IMR-90 (cell line): ENCODE measurements around the gene NTM. TPM values are rescaled to one million over a fixed set of nuclear protein-coding genes. Genes with fewer than 3 reads are reported as not detected.

Experiments
- ATAC-seq: fragments of 200-7000 bp; cut with Tn5 transposase; 2 replicates; pipeline ENCODE4 v1.9.1; 2020; ENCODE audit warnings: low read depth, mild to moderate bottlenecking, moderate library complexity
- BruUV-seq: library from RNA; stranded (reverse); fragments of 400-500 nt; replicated peaks from 2 replicates; lab custom pipeline; 2021; lab: Mats Ljungman, UMichigan
- CTCF ChIA-PET: fragments of 300-600 bp; formaldehyde crosslinking; extraction: SDS; loops from one replicate; lab custom pipeline; 2021; ENCODE audit warnings: antibody characterized with exemption; lab: Yijun Ruan, JAX
- POLR2A ChIA-PET: fragments of 300-600 bp; sonication (Branson Sonifier 250); formaldehyde crosslinking; loops from one replicate; lab custom pipeline; 2022; ENCODE audit warnings: antibody characterized with exemption; ENCODE audit not compliant: unreplicated experiment; lab: Charles Lee
- DNase-seq: peaks from one replicate; pipeline ENCODE4 v3.0.0; 2013
- H2AFZ ChIP-seq: replicated peaks from 2 replicates; pipeline ENCODE3; 2013; ENCODE audit warnings: low read length, mild to moderate bottlenecking; ENCODE audit not compliant: poor library complexity
- H2AK5ac ChIP-seq: 2 replicates; pipeline ENCODE4 v1.6.1; 2013; ENCODE audit warnings: low read depth, low read length, inconsistent platforms
- H2AK9ac ChIP-seq: replicated peaks from 2 replicates; pipeline ENCODE3; 2013; ENCODE audit warnings: mild to moderate bottlenecking, low read depth, low read length, moderate library complexity; ENCODE audit not compliant: poor library complexity
- H2BK120ac ChIP-seq: 2 replicates; pipeline ENCODE4 v1.6.1; 2013; ENCODE audit warnings: low read depth, low read length, inconsistent platforms
- H2BK15ac ChIP-seq: 3 replicates; pipeline ENCODE4 v1.6.1; 2013; ENCODE audit warnings: low read depth, low read length, inconsistent platforms
- H2BK20ac ChIP-seq: 2 replicates; pipeline ENCODE4 v1.6.1; 2013; ENCODE audit warnings: low read depth, mild to moderate bottlenecking, inconsistent platforms, low read length, moderate library complexity
- H2BK5ac ChIP-seq: 2 replicates; pipeline ENCODE4 v1.6.1; 2013; ENCODE audit warnings: mild to moderate bottlenecking, low read depth, low read length, inconsistent platforms; ENCODE audit not compliant: poor library complexity, severe bottlenecking
- H3K14ac ChIP-seq: replicated peaks from 2 replicates; pipeline ENCODE4 v1.6.1; 2013; ENCODE audit warnings: low read depth, low read length, inconsistent platforms
- H3K18ac ChIP-seq: 2 replicates; pipeline ENCODE4 v1.6.1; 2013; ENCODE audit warnings: low read depth, low read length, control low read depth
- H3K23ac ChIP-seq: 2 replicates; pipeline ENCODE4 v1.6.1; 2013; ENCODE audit warnings: low read depth, low read length, inconsistent platforms
- H3K27ac ChIP-seq: 2 replicates; pipeline ENCODE4 v1.5.1; 2013; ENCODE audit warnings: mild to moderate bottlenecking, control low read depth, low read length; ENCODE audit not compliant: insufficient read depth
- H3K27me3 ChIP-seq: 2 replicates; pipeline ENCODE4 v1.6.1; 2013; ENCODE audit warnings: low read length; ENCODE audit not compliant: control insufficient read depth, insufficient read depth
- H3K36me3 ChIP-seq: 2 replicates; pipeline ENCODE4 v1.6.1; 2013; ENCODE audit warnings: low read length, mixed read lengths; ENCODE audit not compliant: control insufficient read depth, insufficient read depth
- H3K4ac ChIP-seq: 2 replicates; pipeline ENCODE4 v1.6.1; 2013; ENCODE audit warnings: low read depth, low read length, inconsistent platforms
- H3K4me1 ChIP-seq: 2 replicates; pipeline ENCODE4 v1.6.1; 2013; ENCODE audit warnings: low read length, mixed read lengths; ENCODE audit not compliant: control insufficient read depth, insufficient read depth
- H3K4me2 ChIP-seq: 2 replicates; pipeline ENCODE4 v1.6.1; 2013; ENCODE audit warnings: low read depth, mild to moderate bottlenecking, control low read depth, low read length, moderate library complexity
- H3K4me3 ChIP-seq: 2 replicates; pipeline ENCODE4 v1.5.1; 2013; ENCODE audit warnings: low read depth, mild to moderate bottlenecking, control low read depth, low read length, moderate library complexity; ENCODE audit not compliant: insufficient read depth
- H3K56ac ChIP-seq: 2 replicates; pipeline ENCODE4 v1.6.1; 2013; ENCODE audit warnings: low read length, inconsistent platforms; ENCODE audit not compliant: insufficient read depth; ENCODE audit errors: extremely low read depth
- H3K79me1 ChIP-seq, 2 experiments: 2 replicates each; pipeline ENCODE4 v1.6.1; 2013; ENCODE audit warnings: low read length in 2 of 2, inconsistent platforms in 1 of 2, low read depth in 1 of 2
- H3K9ac ChIP-seq: 2 replicates; pipeline ENCODE4 v1.6.1; 2013; ENCODE audit warnings: low read depth, low read length, control low read depth
- H3K9me1 ChIP-seq: 2 replicates; pipeline ENCODE4 v1.6.1; 2013; ENCODE audit warnings: low read length, inconsistent platforms; ENCODE audit not compliant: insufficient read depth
- H3K9me3 ChIP-seq: 2 replicates; pipeline ENCODE4 v1.6.1; 2013; ENCODE audit warnings: low read length; ENCODE audit not compliant: control insufficient read depth, insufficient read depth
- H4K20me1 ChIP-seq: 2 replicates; pipeline ENCODE4 v1.6.1; 2013; ENCODE audit warnings: low read length, inconsistent platforms; ENCODE audit not compliant: insufficient read depth
- H4K5ac ChIP-seq: 2 replicates; pipeline ENCODE4 v1.6.1; 2013; ENCODE audit warnings: mild to moderate bottlenecking, low read depth, low read length, control low read depth
- H4K8ac ChIP-seq, 2 experiments: 2 replicates each; pipeline ENCODE4 v1.6.1; 2013; ENCODE audit warnings: low read depth in 2 of 2, low read length in 2 of 2, control low read depth in 1 of 2, inconsistent platforms in 1 of 2
- H4K91ac ChIP-seq: 2 replicates; pipeline ENCODE4 v1.6.1; 2013; ENCODE audit warnings: low read depth, low read length, inconsistent platforms; ENCODE audit not compliant: insufficient read depth
- BHLHE40 ChIP-seq: fragments of 150-350 bp; IDR thresholded peaks from 2 replicates; pipeline ENCODE4 v1.6.1; 2016; ENCODE audit warnings: mild to moderate bottlenecking, low read depth, low read length
- CEBPB ChIP-seq: IDR thresholded peaks from 2 replicates; pipeline ENCODE4 v1.6.1; 2012; ENCODE audit warnings: low read depth, low read length, improper control_type of control experiment
- CHD1 ChIP-seq: IDR thresholded peaks from 2 replicates; pipeline ENCODE4 v1.6.1; 2012; ENCODE audit warnings: low read depth, low read length, improper control_type of control experiment
- FOS ChIP-seq: fragments of 150-350 bp; IDR thresholded peaks from 2 replicates; pipeline ENCODE4 v1.6.1; 2016; ENCODE audit warnings: low read depth, low read length
- MAFK ChIP-seq: IDR thresholded peaks from 2 replicates; pipeline ENCODE4 v1.6.1; 2012; ENCODE audit warnings: low read depth, low read length, improper control_type of control experiment
- MAZ ChIP-seq: IDR thresholded peaks from 2 replicates; pipeline ENCODE4 v1.6.1; 2012; ENCODE audit warnings: low read depth, mild to moderate bottlenecking, low read length, improper control_type of control experiment, moderate library complexity, borderline replicate concordance
- MXI1 ChIP-seq: IDR thresholded peaks from 2 replicates; pipeline ENCODE4 v1.6.1; 2012; ENCODE audit warnings: low read depth, mild to moderate bottlenecking, low read length, moderate library complexity, borderline replicate concordance
- NFE2L2 ChIP-seq: fragments of 150-350 bp; IDR thresholded peaks from 2 replicates; pipeline ENCODE4 v1.6.1; 2016; ENCODE audit warnings: low read depth, mild to moderate bottlenecking, low read length
- POLR2A ChIP-seq: IDR thresholded peaks from 2 replicates; pipeline ENCODE4 v1.6.1; 2012; ENCODE audit warnings: mild to moderate bottlenecking, low read depth, low read length
- RAD21 ChIP-seq: IDR thresholded peaks from 2 replicates; pipeline ENCODE4 v1.6.1; 2012; ENCODE audit warnings: low read length, improper control_type of control experiment
- RCOR1 ChIP-seq: IDR thresholded peaks from 2 replicates; pipeline ENCODE4 v1.6.1; 2012; ENCODE audit warnings: mild to moderate bottlenecking, low read length, improper control_type of control experiment; ENCODE audit not compliant: insufficient replicate concordance
- RFX5 ChIP-seq: IDR thresholded peaks from 2 replicates; pipeline ENCODE4 v1.8.0; 2012; ENCODE audit warnings: low read depth, mild to moderate bottlenecking, low read length, moderate library complexity
- SMC3 ChIP-seq: fragments of 150-350 bp; IDR thresholded peaks from 2 replicates; pipeline ENCODE4 v1.6.1; 2016; ENCODE audit warnings: low read depth, mild to moderate bottlenecking, antibody characterized with exemption, low read length, moderate library complexity
- WGBS, 2 experiments: methylation state at CpG; one replicate each; pipeline versions ENCODE4 v1.1.5 to v1.1.7; 2013; ENCODE audit warnings: missing lambda C conversion rate in 2 of 2; ENCODE audit not compliant: insufficient read length in 1 of 2; ENCODE audit errors: extremely low coverage in 2 of 2; 5-methylcytosine and 5-hydroxymethylcytosine counted together
- dilution Hi-C: fragments of 300-500 bp; cut with HindIII; formaldehyde crosslinking; loops from one replicate; pipeline ENCODE4 v1.14.3; 2018; ENCODE audit warnings: low sequenced_read_pairs; ENCODE audit not compliant: unreplicated experiment
- in situ Hi-C: fragments of 300-500 bp; cut with MboI; formaldehyde crosslinking; loops from 3 replicates; pipeline ENCODE4 v1.14.3; 2019; ENCODE audit warnings: low sequenced_read_pairs, inconsistent platforms, mixed read lengths
- intact Hi-C: fragments of 100-400 bp; cut with micrococcal nuclease; formaldehyde crosslinking; loops from 2 replicates; pipeline ENCODE4 v1.10.0; 2022
- polyA plus RNA-seq, 3 experiments: library from polyadenylated mRNA; depleted of rRNA; stranded (reverse); fragments of >200 nt; gene quantifications; 2 replicates each; pipeline ENCODE4 v1.2.3, GENCODE V29; 2012; ENCODE audit warnings: low replicate concordance in 1 of 3
- total RNA-seq: library from RNA; depleted of rRNA; stranded (reverse); fragments of >200 nt; gene quantifications from 2 replicates; pipeline ENCODE4 v1.2.3, GENCODE V29; 2012
- TF ChIP-seq, protein P1 (sequence below): fragments of 150-350 bp; IDR thresholded peaks from 2 replicates; pipeline ENCODE4 v1.6.1; 2016; ENCODE audit warnings: low read depth, mild to moderate bottlenecking, low read length, moderate library complexity, borderline replicate concordance
- TF ChIP-seq, protein P2 (sequence below): conservative IDR thresholded peaks from 2 replicates; pipeline ENCODE4 v1.5.1; 2012; ENCODE audit warnings: mild to moderate bottlenecking, low read depth, low read length, improper control_type of control experiment
- TF ChIP-seq, protein P3 (sequence below): fragments of 150-350 bp; IDR thresholded peaks from 2 replicates; pipeline ENCODE4 v1.6.1; 2017; ENCODE audit warnings: mild to moderate bottlenecking, antibody characterized with exemption, low read length, low read depth

NTM gene
- total and polyA plus RNA-seq, 2 of the 4 experiments (the other 2 are of a cell fraction), result 19.5 to 25.5 TPM

GRCh38 chr11:132099692-132100091, 729.3 kb downstream of the NTM start:
- TF ChIP-seq NFE2L2 (no peak), MAFK (no peak), RCOR1 (no peak), RAD21 (no peak), CHD1 (no peak), MXI1 (no peak), RFX5 (no peak), POLR2A (no peak), BHLHE40 (no peak), FOS (no peak), MAZ (no peak), SMC3 (no peak), CEBPB (no peak)
- TF ChIP-seq, protein P1, sequence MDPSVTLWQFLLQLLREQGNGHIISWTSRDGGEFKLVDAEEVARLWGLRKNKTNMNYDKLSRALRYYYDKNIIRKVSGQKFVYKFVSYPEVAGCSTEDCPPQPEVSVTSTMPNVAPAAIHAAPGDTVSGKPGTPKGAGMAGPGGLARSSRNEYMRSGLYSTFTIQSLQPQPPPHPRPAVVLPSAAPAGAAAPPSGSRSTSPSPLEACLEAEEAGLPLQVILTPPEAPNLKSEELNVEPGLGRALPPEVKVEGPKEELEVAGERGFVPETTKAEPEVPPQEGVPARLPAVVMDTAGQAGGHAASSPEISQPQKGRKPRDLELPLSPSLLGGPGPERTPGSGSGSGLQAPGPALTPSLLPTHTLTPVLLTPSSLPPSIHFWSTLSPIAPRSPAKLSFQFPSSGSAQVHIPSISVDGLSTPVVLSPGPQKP, result no peak
- TF ChIP-seq, protein P2, sequence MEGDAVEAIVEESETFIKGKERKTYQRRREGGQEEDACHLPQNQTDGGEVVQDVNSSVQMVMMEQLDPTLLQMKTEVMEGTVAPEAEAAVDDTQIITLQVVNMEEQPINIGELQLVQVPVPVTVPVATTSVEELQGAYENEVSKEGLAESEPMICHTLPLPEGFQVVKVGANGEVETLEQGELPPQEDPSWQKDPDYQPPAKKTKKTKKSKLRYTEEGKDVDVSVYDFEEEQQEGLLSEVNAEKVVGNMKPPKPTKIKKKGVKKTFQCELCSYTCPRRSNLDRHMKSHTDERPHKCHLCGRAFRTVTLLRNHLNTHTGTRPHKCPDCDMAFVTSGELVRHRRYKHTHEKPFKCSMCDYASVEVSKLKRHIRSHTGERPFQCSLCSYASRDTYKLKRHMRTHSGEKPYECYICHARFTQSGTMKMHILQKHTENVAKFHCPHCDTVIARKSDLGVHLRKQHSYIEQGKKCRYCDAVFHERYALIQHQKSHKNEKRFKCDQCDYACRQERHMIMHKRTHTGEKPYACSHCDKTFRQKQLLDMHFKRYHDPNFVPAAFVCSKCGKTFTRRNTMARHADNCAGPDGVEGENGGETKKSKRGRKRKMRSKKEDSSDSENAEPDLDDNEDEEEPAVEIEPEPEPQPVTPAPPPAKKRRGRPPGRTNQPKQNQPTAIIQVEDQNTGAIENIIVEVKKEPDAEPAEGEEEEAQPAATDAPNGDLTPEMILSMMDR, result no peak
- TF ChIP-seq, protein P3, sequence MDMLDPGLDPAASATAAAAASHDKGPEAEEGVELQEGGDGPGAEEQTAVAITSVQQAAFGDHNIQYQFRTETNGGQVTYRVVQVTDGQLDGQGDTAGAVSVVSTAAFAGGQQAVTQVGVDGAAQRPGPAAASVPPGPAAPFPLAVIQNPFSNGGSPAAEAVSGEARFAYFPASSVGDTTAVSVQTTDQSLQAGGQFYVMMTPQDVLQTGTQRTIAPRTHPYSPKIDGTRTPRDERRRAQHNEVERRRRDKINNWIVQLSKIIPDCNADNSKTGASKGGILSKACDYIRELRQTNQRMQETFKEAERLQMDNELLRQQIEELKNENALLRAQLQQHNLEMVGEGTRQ, result no peak
- Histone ChIP-seq H3K18ac (no peak overlapping the region), H3K23ac (no peak overlapping the region), H2AFZ (no peak overlapping the region), H3K4me2 (no peak overlapping the region), H3K4me1 (peaks cover 13% of the 10 kb centered on the region), H3K27ac (no peak overlapping the region), H3K36me3 (no peaks in the 10 kb centered on the region), H4K91ac (no peak overlapping the region), H2BK20ac (no peak overlapping the region; the same call in 1 of the 2 replicates), H3K14ac (no peak overlapping the region), H2AK5ac (0 out of 2 replicates have a peak overlapping the region, but pooled peaks have one; percentile 20), H2BK120ac (0 out of 2 replicates have a peak overlapping the region, but pooled peaks have one; percentile 43), H3K27me3 (no peaks in the 10 kb centered on the region), H4K20me1 (no peaks in the 10 kb centered on the region), H3K4me3 (no peak overlapping the region), H2BK15ac (no peak overlapping the region), H3K4ac (no peak overlapping the region), H3K79me1 (peaks cover 14 to 42% of the 10 kb centered on the region in 2 experiments; a peak in 3 of 4 replicates), H4K5ac (no peak overlapping the region), H3K9ac (no peak overlapping the region), H3K9me3 (no peaks in the 10 kb centered on the region), H4K8ac (no peak overlapping the region), H2AK9ac (no peak overlapping the region), H2BK5ac (no peak overlapping the region), H3K9me1 (peaks cover 22% of the 10 kb centered on the region), H3K56ac (no peak overlapping the region)
- POLR2A ChIA-PET, result no interaction called here
- intact Hi-C loops (no loop called here), dilution Hi-C loops (no loop called here), in situ Hi-C loops (no loop called here)
- ATAC-seq, result no peak
- CTCF ChIA-PET, result no interaction called here
- WGBS, 2 experiments, result no CpG with 5 or more reads among the region's 4 CpGs
- BruUV-seq, result no TSS peak
- no peak for DNase-seq
